KMS-11 (cell line): ENCODE results near the gene SPNS3.

Experiments used
- H2AFZ ChIP-seq: fragments of 200-600 bp; sonication (generic); 2 replicates; pipeline ENCODE4 v1.6.1; 2016; ENCODE audit warnings: antibody characterized with exemption, mixed run types, low read depth
- H3K27ac ChIP-seq: fragments of 200-600 bp; sonication (generic); 2 replicates; pipeline ENCODE4 v1.6.1; 2016; ENCODE audit warnings: mild to moderate bottlenecking, mixed run types
- H3K27me3 ChIP-seq: fragments of 200-600 bp; sonication (generic); 2 replicates; pipeline ENCODE4 v1.6.1; 2017; ENCODE audit warnings: mild to moderate bottlenecking, low read depth, mixed run types, moderate library complexity; ENCODE audit not compliant: insufficient read depth
- H3K36me3 ChIP-seq: fragments of 200-600 bp; sonication (generic); 2 replicates; pipeline ENCODE4 v1.6.1; 2017; ENCODE audit warnings: mild to moderate bottlenecking, mixed run types; ENCODE audit not compliant: insufficient read depth
- H3K4me1 ChIP-seq: fragments of 200-600 bp; sonication (generic); 2 replicates; pipeline ENCODE4 v1.6.1; 2016; ENCODE audit warnings: mild to moderate bottlenecking, low read depth, mixed run types; ENCODE audit not compliant: poor library complexity, severe bottlenecking
- H3K4me2 ChIP-seq: fragments of 200-600 bp; sonication (generic); 2 replicates; pipeline ENCODE4 v1.7.0; 2016; ENCODE audit warnings: mild to moderate bottlenecking, mixed run types
- H3K4me3 ChIP-seq: fragments of 200-600 bp; sonication (generic); IDR thresholded peaks from 2 replicates; pipeline ENCODE4 v1.6.1; 2017; ENCODE audit warnings: low read depth, low read length, mixed read lengths; ENCODE audit not compliant: insufficient read depth
- H3K79me2 ChIP-seq: fragments of 200-600 bp; sonication (generic); 2 replicates; pipeline ENCODE4 v1.6.1; 2016; ENCODE audit warnings: low read depth, mixed run types; ENCODE audit not compliant: insufficient read depth
- H3K9ac ChIP-seq: fragments of 200-600 bp; sonication (generic); 2 replicates; pipeline ENCODE4 v1.6.1; 2016; ENCODE audit warnings: mild to moderate bottlenecking, mixed run types
- H4K20me1 ChIP-seq: fragments of 200-600 bp; sonication (generic); 2 replicates; pipeline ENCODE4 v1.6.1; 2016; ENCODE audit warnings: mild to moderate bottlenecking, mixed run types; ENCODE audit not compliant: insufficient read depth
- CTCF ChIP-seq: fragments of 200-600 bp; sonication (generic); conservative IDR thresholded peaks from 2 replicates; pipeline ENCODE4 v1.6.1; 2017; ENCODE audit warnings: low read depth, mild to moderate bottlenecking, antibody characterized with exemption, low read length, moderate library complexity, mixed read lengths

Gene SPNS3

GRCh38 chr17:4417129-4417667 lies 16.5 kb upstream of the SPNS3 start:
- Histone ChIP-seq H4K20me1 (no peaks in the 10 kb centered on the region), H3K4me2 (no peak overlapping the region), H3K4me3 (no peak overlapping the region), H3K9ac (no peak overlapping the region), H3K79me2 (no peaks in the 10 kb centered on the region), H2AFZ (no peak overlapping the region), H3K27me3 (no peaks in the 10 kb centered on the region), H3K36me3 (no peaks in the 10 kb centered on the region), H3K27ac (no peak overlapping the region), H3K4me1 (peaks cover 7% of the 10 kb centered on the region)
- no peak for TF ChIP-seq CTCF

GRCh38 chr17:4420692-4421131 lies 13.0 kb upstream of the SPNS3 start:
- TF ChIP-seq CTCF = peak; percentile 74
- H3K79me2 ChIP-seq = no peaks in the 10 kb centered on the region
- peak overlapping the region; percentile 53; the same call in 1 of the 2 replicates for H2AFZ ChIP-seq
- no peaks in the 10 kb centered on the region for H4K20me1 ChIP-seq
- no peak overlapping the region for H3K27ac ChIP-seq
- H3K4me2 ChIP-seq = no peak overlapping the region; the same call in 1 of the 2 replicates
- H3K4me1 ChIP-seq = peaks cover 3% of the 10 kb centered on the region
- no peak overlapping the region for H3K9ac ChIP-seq
- H3K27me3 ChIP-seq = no peaks in the 10 kb centered on the region
- no peaks in the 10 kb centered on the region for H3K36me3 ChIP-seq
- no peak overlapping the region for H3K4me3 ChIP-seq

GRCh38 chr17:4422864-4423263 lies 10.9 kb upstream of the SPNS3 start:
- H3K4me2 ChIP-seq = no peak overlapping the region
- peaks cover 3% of the 10 kb centered on the region for H3K4me1 ChIP-seq

GRCh38 chr17:4425398-4425797 lies 8.3 kb upstream of the SPNS3 start:
- H2AFZ ChIP-seq = no peak overlapping the region
- no peak for TF ChIP-seq CTCF
- H3K27ac ChIP-seq = no peak overlapping the region
- no peak overlapping the region for H3K4me3 ChIP-seq
- H3K4me2 ChIP-seq = no peak overlapping the region
- H3K27me3 ChIP-seq = no peaks in the 10 kb centered on the region
- H3K9ac ChIP-seq = no peak overlapping the region
- no peaks in the 10 kb centered on the region for H4K20me1 ChIP-seq
- peaks cover 3% of the 10 kb centered on the region for H3K4me1 ChIP-seq
- no peaks in the 10 kb centered on the region for H3K36me3 ChIP-seq
- H3K79me2 ChIP-seq = no peaks in the 10 kb centered on the region

More at GRCh38 chr17:4422864-4423263, 10.9 kb upstream of the SPNS3 start:
- Histone ChIP-seq H3K9ac (no peak overlapping the region), H3K4me3 (no peak overlapping the region), H3K36me3 (no peaks in the 10 kb centered on the region), H3K27me3 (no peaks in the 10 kb centered on the region), H4K20me1 (no peaks in the 10 kb centered on the region), H3K79me2 (no peaks in the 10 kb centered on the region), H2AFZ (no peak overlapping the region), H3K27ac (no peak overlapping the region)
- TF ChIP-seq CTCF = no peak
